HCT116 (cell line): ENCODE measurements around the gene FPR1. TPM values are rescaled to one million over a fixed set of nuclear protein-coding genes. Genes with fewer than 3 reads are reported as not detected.

ENCODE experiments used
- ATAC-seq: fragments of 200-7000 bp; cut with Tn5 transposase; 2 replicates; pipeline ENCODE4 v1.9.1; 2020; ENCODE audit warnings: mild to moderate bottlenecking, moderate library complexity
- BruUV-seq: library from RNA; stranded (reverse); fragments of 400-500 nt; replicated peaks from 2 replicates; lab custom pipeline; 2021; lab: Mats Ljungman, UMichigan
- CTCF ChIA-PET: fragments of 300-600 bp; sonication (Branson Sonifier 250); formaldehyde crosslinking; loops from one replicate; lab custom pipeline; 2021; ENCODE audit warnings: antibody characterized with exemption; lab: Charles Lee
- POLR2A ChIA-PET: fragments of 300-600, 350-600 bp; sonication (Branson Sonifier 250); formaldehyde crosslinking; loops from one replicate; lab custom pipeline; 2021; ENCODE audit warnings: antibody characterized with exemption; lab: Charles Lee
- RAD21 ChIA-PET, 2 experiments: fragments of 300-600 bp; sonication (Branson Sonifier 250); formaldehyde crosslinking; loops; one replicate each; lab custom pipeline; 2023; ENCODE audit warnings: low total read pairs in 2 of 2; ENCODE audit not compliant: uncharacterized antibody in 2 of 2, unreplicated experiment in 2 of 2, low non-redundant PET in 1 of 2; lab: Charles Lee
- DNase-seq: peaks from one replicate; pipeline ENCODE4 v3.0.0-alpha.2; 2010; ENCODE audit warnings: low read depth, low spot score
- H2AFZ ChIP-seq: fragments of 200-600 bp; shearing (Covaris generic), sonication (generic); 2 replicates; pipeline ENCODE4 v1.6.1; 2017; ENCODE audit warnings: low read depth, mixed run types, mixed read lengths, antibody characterized with exemption, low read length; ENCODE audit not compliant: poor library complexity, severe bottlenecking
- H3K27ac ChIP-seq: 2 replicates; pipeline ENCODE4 v1.5.1; 2012; ENCODE audit warnings: low read depth, low read length
- H3K27me3 ChIP-seq: fragments of 200-600 bp; sonication (generic); 2 replicates; pipeline ENCODE4 v1.6.1; 2016; ENCODE audit warnings: mixed run types, low read length, mixed read lengths; ENCODE audit not compliant: insufficient read depth
- H3K36me3 ChIP-seq, 2 experiments: fragments of 200-500 bp in 1 of 2; fragments of 200-600 bp in 1 of 2; sonication (Bioruptor generic) in 1 of 2; sonication (generic) in 1 of 2; 2 replicates each; pipeline versions ENCODE4 v1.5.1 to v1.6.1; 2014 to 2016; ENCODE audit warnings: low read length in 2 of 2, inconsistent platforms in 1 of 2, mixed read lengths in 1 of 2, mixed run types in 1 of 2; ENCODE audit not compliant: insufficient read depth in 2 of 2, control insufficient read depth in 1 of 2
- H3K4me1 ChIP-seq, 2 experiments: fragments of 200-600 bp in 1 of 2; sonication (generic) in 1 of 2; 2 replicates each; pipeline versions ENCODE4 v1.5.1 to v1.6.1; 2012 to 2017; ENCODE audit warnings: low read length in 2 of 2, inconsistent platforms in 1 of 2, mild to moderate bottlenecking in 1 of 2, mixed read lengths in 1 of 2, mixed run types in 1 of 2, moderate library complexity in 1 of 2; ENCODE audit not compliant: insufficient read depth in 2 of 2, control insufficient read depth in 1 of 2
- H3K4me2 ChIP-seq: fragments of 200-600 bp; sonication (generic); 2 replicates; pipeline ENCODE4 v1.6.1; 2017; ENCODE audit warnings: mixed run types, low read length, mixed read lengths
- H3K4me3 ChIP-seq, 2 experiments: fragments of 200-600 bp in 1 of 2; sonication (generic) in 1 of 2; replicated peaks in 1 of 2; 2 replicates each; pipeline ENCODE4 v1.5.1; 2011 to 2016; ENCODE audit warnings: low read length in 2 of 2, control low read depth in 1 of 2, low read depth in 1 of 2, mild to moderate bottlenecking in 1 of 2, mixed read lengths in 1 of 2, mixed run types in 1 of 2
- H3K79me2 ChIP-seq: fragments of 200-600 bp; sonication (generic); 2 replicates; pipeline ENCODE4 v1.6.1; 2017; ENCODE audit warnings: mild to moderate bottlenecking, mixed run types, low read length, moderate library complexity, mixed read lengths; ENCODE audit not compliant: insufficient read depth
- H3K9ac ChIP-seq: fragments of 200-600 bp; sonication (generic); 2 replicates; pipeline ENCODE4 v1.6.1; 2016; ENCODE audit warnings: low read length, mixed read lengths
- H3K9me2 ChIP-seq: fragments of 200-600 bp; sonication (generic), shearing (Covaris generic); 2 replicates; pipeline ENCODE4 v1.6.1; 2017; ENCODE audit warnings: mixed run types, mild to moderate bottlenecking, moderate library complexity; ENCODE audit not compliant: insufficient read depth
- H3K9me3 ChIP-seq, 2 experiments: fragments of 200-500 bp in 1 of 2; fragments of 200-600 bp in 1 of 2; sonication (Bioruptor generic) in 1 of 2; sonication (generic) in 1 of 2; 2 replicates each; pipeline ENCODE4 v1.6.1; 2014 to 2017; ENCODE audit warnings: low read length in 2 of 2, mixed read lengths in 2 of 2, inconsistent platforms in 1 of 2, low read depth in 1 of 2, mild to moderate bottlenecking in 1 of 2, mixed run types in 1 of 2, moderate library complexity in 1 of 2; ENCODE audit not compliant: control insufficient read depth in 1 of 2, insufficient read depth in 1 of 2
- H4K20me1 ChIP-seq: fragments of 200-600 bp; sonication (generic), shearing (Covaris generic); 2 replicates; pipeline ENCODE4 v1.6.1; 2017; ENCODE audit warnings: mixed run types, mild to moderate bottlenecking, moderate library complexity; ENCODE audit not compliant: insufficient read depth
- CEBPB ChIP-seq: IDR thresholded peaks from 2 replicates; pipeline ENCODE4 v1.6.1; 2012; ENCODE audit warnings: low read depth
- EZH2 ChIP-seq: fragments of 200-600 bp; sonication (generic); IDR thresholded peaks from 2 replicates; pipeline ENCODE4 v1.6.1; 2017; ENCODE audit warnings: antibody characterized with exemption, mixed run types
- JUND ChIP-seq: IDR thresholded peaks from 2 replicates; pipeline ENCODE4 v1.6.1; 2012
- POLR2A ChIP-seq: IDR thresholded peaks from 2 replicates; pipeline ENCODE4 v1.7.0; 2011; ENCODE audit warnings: borderline replicate concordance; ENCODE audit not compliant: insufficient read depth, insufficient read length; ENCODE audit errors: extremely low read depth
- POLR2AphosphoS5 ChIP-seq: IDR thresholded peaks from 2 replicates; pipeline ENCODE4 v1.6.1; 2011; ENCODE audit warnings: mild to moderate bottlenecking, low read depth, low read length, moderate library complexity
- SP1 ChIP-seq: IDR thresholded peaks from 2 replicates; pipeline ENCODE4 v1.6.1; 2012; ENCODE audit warnings: low read depth
- TCF7L2 ChIP-seq: IDR thresholded peaks from 2 replicates; pipeline ENCODE4 v1.7.0; 2011; ENCODE audit warnings: borderline replicate concordance, inconsistent platforms; ENCODE audit not compliant: insufficient read depth, insufficient read length; ENCODE audit errors: extremely low read depth
- YY1 ChIP-seq: IDR thresholded peaks from 2 replicates; pipeline ENCODE4 v1.6.1; 2011; ENCODE audit warnings: low read length, low read depth, moderate library complexity, mild to moderate bottlenecking; ENCODE audit not compliant: insufficient replicate concordance; ENCODE audit errors: extremely low read depth
- intact Hi-C: fragments of 100-400 bp; cut with micrococcal nuclease; formaldehyde crosslinking; loops from 2 replicates; pipeline ENCODE4 v1.10.0; 2022
- total RNA-seq: library from RNA; stranded (reverse); gene quantifications from one replicate; pipeline ENCODE4 v1.2.1, GENCODE V29; 2021; ENCODE audit not compliant: unreplicated experiment
- TF ChIP-seq, protein P1 (sequence below): IDR thresholded peaks from 2 replicates; pipeline ENCODE4 v1.6.1; 2012
- TF ChIP-seq, protein P2 (sequence below), 3 experiments: fragments of 200-600 bp in 1 of 3; sonication (generic) in 1 of 3; IDR thresholded peaks in 2 of 3; conservative IDR thresholded peaks in 1 of 3; 2 replicates each; pipeline ENCODE4 v1.5.1; 2012 to 2017; ENCODE audit warnings: low read depth in 2 of 3, low read length in 2 of 3, antibody characterized with exemption in 1 of 3, borderline replicate concordance in 1 of 3, control low read depth in 1 of 3, mild to moderate bottlenecking in 1 of 3, mixed read lengths in 1 of 3, mixed run types in 1 of 3, moderate library complexity in 1 of 3; ENCODE audit not compliant: insufficient read depth in 1 of 3
- TF ChIP-seq, protein P3 (sequence below): IDR thresholded peaks from 2 replicates; pipeline ENCODE4 v1.6.1; 2012; ENCODE audit warnings: low read depth

FPR1 gene
- total RNA-seq, 1 experiment from 2014 or later: not detected

DNA sequence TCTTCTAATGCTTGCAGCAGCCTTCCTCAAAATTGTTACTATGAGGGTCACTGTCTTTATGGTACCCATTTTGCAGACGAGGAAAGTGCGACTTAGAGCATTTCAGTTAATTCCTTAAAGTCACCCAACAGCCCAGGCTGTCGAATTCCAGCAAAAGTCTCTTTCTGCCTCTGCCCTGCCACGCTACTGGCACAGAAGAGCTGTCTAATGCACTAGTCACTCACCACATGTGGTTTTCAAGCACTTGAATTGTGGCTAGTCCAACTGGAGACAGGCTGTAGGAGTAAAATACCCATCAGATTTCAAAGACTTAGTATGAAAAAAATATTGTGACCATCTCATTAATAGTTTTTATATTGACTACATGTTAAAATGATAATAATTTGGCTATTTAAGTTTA lies 1.7 kb downstream of the FPR1 start:
- TF ChIP-seq, protein P1, sequence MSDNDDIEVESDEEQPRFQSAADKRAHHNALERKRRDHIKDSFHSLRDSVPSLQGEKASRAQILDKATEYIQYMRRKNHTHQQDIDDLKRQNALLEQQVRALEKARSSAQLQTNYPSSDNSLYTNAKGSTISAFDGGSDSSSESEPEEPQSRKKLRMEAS: no peak
- TF ChIP-seq JUND: no peak
- TF ChIP-seq TCF7L2: no peak
- Histone ChIP-seq H3K4me2 (no peak overlapping the region), H3K9me2 (no peaks in the 10 kb centered on the region), H3K4me1 (peaks cover 7 to 8% of the 10 kb centered on the region in 2 experiments; a peak in 3 of 4 replicates), H3K27ac (no peak overlapping the region), H3K79me2 (no peaks in the 10 kb centered on the region), H4K20me1 (no peaks in the 10 kb centered on the region), H3K4me3 (no peak overlapping the region), H2AFZ (no peak overlapping the region), H3K36me3 (no peaks in the 10 kb centered on the region), H3K9ac (no peak overlapping the region), H3K9me3 (no peaks in the 10 kb centered on the region), H3K27me3 (no peaks in the 10 kb centered on the region)
- CTCF ChIA-PET: no interaction called here
- POLR2A ChIA-PET: no interaction called here
- RAD21 ChIA-PET: no interaction called here
- DNase-seq (no peak), ATAC-seq (no peak)
- no TSS peak for BruUV-seq
- intact Hi-C loops: no loop called here

DNA sequence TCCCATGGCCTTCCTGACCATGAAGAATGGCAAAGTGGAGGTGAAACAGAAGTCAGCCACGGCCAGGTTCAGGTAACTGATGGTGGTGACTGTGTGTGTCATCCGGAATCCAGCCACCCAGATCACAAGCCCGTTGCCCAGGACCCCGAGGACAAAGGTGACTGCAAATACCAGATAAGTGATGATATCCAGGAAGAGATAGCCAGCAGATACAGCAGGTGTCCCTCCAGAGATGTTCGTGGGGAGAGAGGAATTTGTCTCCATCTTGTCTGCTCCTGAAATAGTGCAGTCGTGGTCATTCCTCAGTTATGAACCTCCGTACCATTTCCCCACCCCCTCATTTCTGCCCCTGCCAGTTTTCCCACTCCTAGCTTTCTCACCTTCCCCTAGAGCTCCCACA lies 4.9 kb downstream of the FPR1 start:
- Histone ChIP-seq H3K36me3 (no peaks in the 10 kb centered on the region), H3K9me3 (no peaks in the 10 kb centered on the region), H3K9me2 (no peaks in the 10 kb centered on the region), H2AFZ (no peak overlapping the region), H4K20me1 (no peaks in the 10 kb centered on the region), H3K79me2 (no peaks in the 10 kb centered on the region), H3K4me2 (no peak overlapping the region), H3K27ac (no peak overlapping the region), H3K4me3 (no peak overlapping the region)
- DNase-seq (no peak), ATAC-seq (no peak)
- CTCF ChIA-PET: no interaction called here
- intact Hi-C loops: no loop called here
- no peak for TF ChIP-seq POLR2AphosphoS5
- no peak for TF ChIP-seq EZH2
- TF ChIP-seq SP1: no peak
- TF ChIP-seq, protein P2, sequence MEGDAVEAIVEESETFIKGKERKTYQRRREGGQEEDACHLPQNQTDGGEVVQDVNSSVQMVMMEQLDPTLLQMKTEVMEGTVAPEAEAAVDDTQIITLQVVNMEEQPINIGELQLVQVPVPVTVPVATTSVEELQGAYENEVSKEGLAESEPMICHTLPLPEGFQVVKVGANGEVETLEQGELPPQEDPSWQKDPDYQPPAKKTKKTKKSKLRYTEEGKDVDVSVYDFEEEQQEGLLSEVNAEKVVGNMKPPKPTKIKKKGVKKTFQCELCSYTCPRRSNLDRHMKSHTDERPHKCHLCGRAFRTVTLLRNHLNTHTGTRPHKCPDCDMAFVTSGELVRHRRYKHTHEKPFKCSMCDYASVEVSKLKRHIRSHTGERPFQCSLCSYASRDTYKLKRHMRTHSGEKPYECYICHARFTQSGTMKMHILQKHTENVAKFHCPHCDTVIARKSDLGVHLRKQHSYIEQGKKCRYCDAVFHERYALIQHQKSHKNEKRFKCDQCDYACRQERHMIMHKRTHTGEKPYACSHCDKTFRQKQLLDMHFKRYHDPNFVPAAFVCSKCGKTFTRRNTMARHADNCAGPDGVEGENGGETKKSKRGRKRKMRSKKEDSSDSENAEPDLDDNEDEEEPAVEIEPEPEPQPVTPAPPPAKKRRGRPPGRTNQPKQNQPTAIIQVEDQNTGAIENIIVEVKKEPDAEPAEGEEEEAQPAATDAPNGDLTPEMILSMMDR (IDR thresholded peaks at IDR 0.05 in 2 of 3, conservative IDR thresholded peaks at IDR 0.05 in 1 of 3; ENCODE audit: borderline replicate concordance in 1 of 3, insufficient read depth in 1 of 3, low read depth in 2 of 3, low read length in 2 of 3): no peak
- TF ChIP-seq POLR2A: no peak
- TF ChIP-seq, protein P3, sequence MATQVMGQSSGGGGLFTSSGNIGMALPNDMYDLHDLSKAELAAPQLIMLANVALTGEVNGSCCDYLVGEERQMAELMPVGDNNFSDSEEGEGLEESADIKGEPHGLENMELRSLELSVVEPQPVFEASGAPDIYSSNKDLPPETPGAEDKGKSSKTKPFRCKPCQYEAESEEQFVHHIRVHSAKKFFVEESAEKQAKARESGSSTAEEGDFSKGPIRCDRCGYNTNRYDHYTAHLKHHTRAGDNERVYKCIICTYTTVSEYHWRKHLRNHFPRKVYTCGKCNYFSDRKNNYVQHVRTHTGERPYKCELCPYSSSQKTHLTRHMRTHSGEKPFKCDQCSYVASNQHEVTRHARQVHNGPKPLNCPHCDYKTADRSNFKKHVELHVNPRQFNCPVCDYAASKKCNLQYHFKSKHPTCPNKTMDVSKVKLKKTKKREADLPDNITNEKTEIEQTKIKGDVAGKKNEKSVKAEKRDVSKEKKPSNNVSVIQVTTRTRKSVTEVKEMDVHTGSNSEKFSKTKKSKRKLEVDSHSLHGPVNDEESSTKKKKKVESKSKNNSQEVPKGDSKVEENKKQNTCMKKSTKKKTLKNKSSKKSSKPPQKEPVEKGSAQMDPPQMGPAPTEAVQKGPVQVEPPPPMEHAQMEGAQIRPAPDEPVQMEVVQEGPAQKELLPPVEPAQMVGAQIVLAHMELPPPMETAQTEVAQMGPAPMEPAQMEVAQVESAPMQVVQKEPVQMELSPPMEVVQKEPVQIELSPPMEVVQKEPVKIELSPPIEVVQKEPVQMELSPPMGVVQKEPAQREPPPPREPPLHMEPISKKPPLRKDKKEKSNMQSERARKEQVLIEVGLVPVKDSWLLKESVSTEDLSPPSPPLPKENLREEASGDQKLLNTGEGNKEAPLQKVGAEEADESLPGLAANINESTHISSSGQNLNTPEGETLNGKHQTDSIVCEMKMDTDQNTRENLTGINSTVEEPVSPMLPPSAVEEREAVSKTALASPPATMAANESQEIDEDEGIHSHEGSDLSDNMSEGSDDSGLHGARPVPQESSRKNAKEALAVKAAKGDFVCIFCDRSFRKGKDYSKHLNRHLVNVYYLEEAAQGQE: no peak
- TF ChIP-seq, protein P1: no peak
- no peak for TF ChIP-seq CEBPB
- TF ChIP-seq TCF7L2: no peak
- TF ChIP-seq YY1: no peak
- TF ChIP-seq, all 23 proteins: peak for 0
- no peak overlapping the region for H3K9ac ChIP-seq
- POLR2A ChIA-PET: no interaction called here
- RAD21 ChIA-PET: no interaction called here
- BruUV-seq: no TSS peak
- peaks cover 3 to 5% of the 10 kb centered on the region in 2 experiments; a peak in 3 of 4 replicates for H3K4me1 ChIP-seq
- H3K27me3 ChIP-seq: no peaks in the 10 kb centered on the region
